Raji (cell line): ENCODE data around the gene ZNF467.

Experiments
- POLR2A ChIP-seq: IDR thresholded peaks from 2 replicates; pipeline ENCODE4 v1.6.1; 2011; ENCODE audit warnings: low read depth, low read length, control low read depth; ENCODE audit not compliant: insufficient read depth

The ZNF467 gene

GRCh38 chr7:149783386-149784250 is 10.2 kb upstream of the ZNF467 start:
- no peak for TF ChIP-seq POLR2A

GRCh38 chr7:149782682-149783345 is 9.4 kb upstream of the ZNF467 start:
- TF ChIP-seq POLR2A: no peak

GRCh38 chr7:149781921-149782320 is 8.5 kb upstream of the ZNF467 start:
- no peak for TF ChIP-seq POLR2A

GRCh38 chr7:149780636-149781419 is 7.4 kb upstream of the ZNF467 start:
- no peak for TF ChIP-seq POLR2A

GRCh38 chr7:149780056-149780455 is 6.7 kb upstream of the ZNF467 start:
- TF ChIP-seq POLR2A: no peak

GRCh38 chr7:149779502-149779805 is 6.1 kb upstream of the ZNF467 start:
- no peak for TF ChIP-seq POLR2A

- no peak for TF ChIP-seq POLR2A
Observed at GRCh38 chr7:149778696-149779501, 5.5 kb upstream of the ZNF467 start.

GRCh38 chr7:149778327-149778637 is 4.9 kb upstream of the ZNF467 start:
- no peak for TF ChIP-seq POLR2A

GRCh38 chr7:149777551-149778326 is 4.4 kb upstream of the ZNF467 start:
- TF ChIP-seq POLR2A: no peak

GRCh38 chr7:149776848-149777407 is 3.5 kb upstream of the ZNF467 start:
- no peak for TF ChIP-seq POLR2A

- TF ChIP-seq POLR2A: no peak
Observed at GRCh38 chr7:149776289-149776688, 2.9 kb upstream of the ZNF467 start.

GRCh38 chr7:149775176-149775556 is 1.8 kb upstream of the ZNF467 start:
- no peak for TF ChIP-seq POLR2A

GRCh38 chr7:149774237-149775175 is 1.1 kb upstream of the ZNF467 start:
- 0 out of 2 replicates have a peak, but pooled peaks have one; percentile 13 for TF ChIP-seq POLR2A
